HepG2 (cell line): ENCODE results near the gene TIPRL. TPM values are rescaled to one million over a fixed set of nuclear protein-coding genes. Genes with fewer than 3 reads are reported as not detected.

Source experiments
- ATAC-seq: fragments of 200-7000 bp; cut with Tn5 transposase; 3 replicates; pipeline ENCODE4 v1.9.1; 2020; ENCODE audit warnings: mild to moderate bottlenecking, moderate library complexity
- BruUV-seq: library from RNA; stranded (reverse); fragments of 400-500 nt; replicated peaks from 2 replicates; lab custom pipeline; 2021; lab: Mats Ljungman, UMichigan
- CTCF ChIA-PET: fragments of 300-600 bp; formaldehyde crosslinking; extraction: SDS; loops from one replicate; lab custom pipeline; 2021; ENCODE audit warnings: low total read pairs, inconsistent platforms, low intra/inter-chr PET ratio; lab: Yijun Ruan, JAX
- POLR2A ChIA-PET: fragments of 350-600 bp; sonication (Branson Sonifier 250); formaldehyde crosslinking; loops from one replicate; lab custom pipeline; 2020; ENCODE audit warnings: antibody characterized with exemption, inconsistent platforms; lab: Yijun Ruan, JAX
- DNase-seq: peaks from one replicate; pipeline ENCODE4 v3.0.0-alpha.2; 2015; ENCODE audit warnings: low spot score
- FAIRE-seq: peaks from 3 replicates; lab custom pipeline; 2011; peaks lifted over from hg19 to GRCh38; lab: Jason Lieb, UNC
- H2AFZ ChIP-seq: one replicate; pipeline ENCODE4 v1.6.1; 2011; ENCODE audit warnings: low read length, inconsistent platforms
- H3K27ac ChIP-seq: fragments of 300-600 bp; 3 replicates; pipeline ENCODE4 v1.8.0; 2011; ENCODE audit warnings: mixed run types, mild to moderate bottlenecking, mixed read lengths, low read length, inconsistent platforms; ENCODE audit not compliant: insufficient read depth; ENCODE audit errors: extremely low read length
- H3K27me3 ChIP-seq, 2 experiments: fragments of 200-600 bp in 1 of 2; 2 replicates in 1 of 2; 3 replicates in 1 of 2; pipeline versions ENCODE4 v1.6.0 to v1.8.0; 2011; ENCODE audit warnings: low read length in 2 of 2, mild to moderate bottlenecking in 2 of 2, moderate library complexity in 2 of 2, inconsistent platforms in 1 of 2; ENCODE audit not compliant: insufficient read depth in 2 of 2, control insufficient read depth in 1 of 2
- H3K36me3 ChIP-seq, 2 experiments: fragments of 200-600 bp in 1 of 2; replicated peaks in 1 of 2; 2 replicates in 1 of 2; 3 replicates in 1 of 2; pipeline versions ENCODE4 v1.5.1 to v1.8.0; 2011; ENCODE audit warnings: low read length in 2 of 2, inconsistent platforms in 1 of 2; ENCODE audit not compliant: insufficient read depth in 2 of 2, control insufficient read depth in 1 of 2
- H3K4me1 ChIP-seq: 2 replicates; pipeline ENCODE4 v1.5.1; 2012; ENCODE audit warnings: low read length, inconsistent platforms; ENCODE audit not compliant: insufficient read depth
- H3K4me2 ChIP-seq: 2 replicates; pipeline ENCODE4 v1.6.0; 2011; ENCODE audit warnings: low read depth, low read length, inconsistent platforms
- H3K4me3 ChIP-seq, 3 experiments: fragments of 200-600 bp in 1 of 3; sonication (generic), shearing (Covaris generic) in 1 of 3; replicated peaks in 1 of 3; 2 replicates each; pipeline ENCODE4 v1.5.1; 2011 to 2016; ENCODE audit warnings: low read length in 3 of 3, inconsistent platforms in 2 of 3, low read depth in 2 of 3, mild to moderate bottlenecking in 2 of 3, control low read depth in 1 of 3, mixed read lengths in 1 of 3; ENCODE audit not compliant: insufficient read depth in 1 of 3
- H3K79me2 ChIP-seq: one replicate; pipeline ENCODE4 v1.6.1; 2011; ENCODE audit warnings: low read length, inconsistent platforms; ENCODE audit not compliant: insufficient read depth
- H3K9ac ChIP-seq: 2 replicates; pipeline ENCODE4 v1.6.0; 2011; ENCODE audit warnings: mild to moderate bottlenecking, low read depth, low read length, inconsistent platforms; ENCODE audit not compliant: insufficient read depth
- H3K9me3 ChIP-seq: 2 replicates; pipeline ENCODE4 v1.5.1; 2012; ENCODE audit warnings: mild to moderate bottlenecking, low read length
- H4K20me1 ChIP-seq: 2 replicates; pipeline ENCODE4 v1.6.0; 2011; ENCODE audit warnings: inconsistent platforms, mild to moderate bottlenecking, low read length, moderate library complexity; ENCODE audit not compliant: insufficient read depth
- ASH2L ChIP-seq: fragments of 300-600, 200-600 bp; sonication (generic); IDR thresholded peaks from 2 replicates; pipeline ENCODE4 v1.7.0; 2017; ENCODE audit warnings: low read depth, mild to moderate bottlenecking, moderate library complexity, mixed read lengths, low read length; ENCODE audit not compliant: insufficient read length
- BCL6 ChIP-seq: IDR thresholded peaks from 2 replicates; pipeline ENCODE4 v1.6.1; 2016; ENCODE audit warnings: missing genetic modification reagents, missing compliant biosample characterization
- GPBP1L1 ChIP-seq: sonication (generic); formaldehyde crosslinking; IDR thresholded peaks from 2 replicates; pipeline ENCODE4 v1.5.0; 2020; ENCODE audit warnings: mild to moderate bottlenecking, missing genetic modification reagents
- KIAA2018 ChIP-seq: sonication (generic); formaldehyde crosslinking; IDR thresholded peaks from 2 replicates; pipeline ENCODE4 v1.5.0; 2020; ENCODE audit warnings: mild to moderate bottlenecking, missing genetic modification reagents, borderline replicate concordance
- MLLT10 ChIP-seq: sonication (generic); formaldehyde crosslinking; IDR thresholded peaks from 2 replicates; pipeline ENCODE4 v1.4.0; 2020; ENCODE audit warnings: missing genetic modification reagents
- RARA ChIP-seq: IDR thresholded peaks from 2 replicates; pipeline ENCODE4 v1.6.1; 2016; ENCODE audit warnings: missing genetic modification reagents, missing compliant biosample characterization
- SETDB1 ChIP-seq: sonication (generic); formaldehyde crosslinking; IDR thresholded peaks from 2 replicates; pipeline ENCODE4 v1.5.1; 2020; ENCODE audit warnings: missing genetic modification reagents, mild to moderate bottlenecking, borderline replicate concordance
- SP5 ChIP-seq: IDR thresholded peaks from 2 replicates; pipeline ENCODE4 v1.6.1; 2016; ENCODE audit warnings: low read depth, borderline replicate concordance
- TAF1 ChIP-seq: sonication (generic); formaldehyde crosslinking; IDR thresholded peaks from 2 replicates; pipeline ENCODE4 v1.4.0; 2020; ENCODE audit warnings: missing genetic modification reagents
- ZNF800 ChIP-seq: sonication (generic); formaldehyde crosslinking; IDR thresholded peaks from 2 replicates; pipeline ENCODE4 v1.4.0; 2020; ENCODE audit warnings: missing genetic modification reagents
- ZNF891 ChIP-seq: sonication (generic); formaldehyde crosslinking; IDR thresholded peaks from 2 replicates; pipeline ENCODE4 v1.5.0; 2020; ENCODE audit warnings: mild to moderate bottlenecking, missing genetic modification reagents
- WGBS: methylation state at CpG from one replicate; pipeline ENCODE4 v1.1.6; 2017; ENCODE audit warnings: low lambda C conversion rate; 5-methylcytosine and 5-hydroxymethylcytosine counted together
- in situ Hi-C: cut with HindIII; loops from 2 replicates; pipeline ENCODE4 v1.10.0; 2017; ENCODE audit warnings: low pct_unique_long_range_greater_than_20kb; ENCODE audit not compliant: extremely low pct_ligation_motif_present
- intact Hi-C: fragments of 100-400 bp; cut with micrococcal nuclease; formaldehyde crosslinking; loops from one replicate; pipeline ENCODE4 v1.10.0; 2022; ENCODE audit not compliant: unreplicated experiment
- polyA plus RNA-seq, 8 experiments: library from polyadenylated mRNA; depleted of rRNA in 3 of 8; stranded (reverse) in 7 of 8; unstranded in 1 of 8; fragments of >200 nt; fragmentation: Illumina TruSeq in 4 of 8; extraction: Trizol in 4 of 8; gene quantifications; 2 replicates each; pipeline versions ENCODE4 v1.2.1 to v1.2.3, GENCODE V29; 2011 to 2016; ENCODE audit warnings: low read depth in 4 of 8, missing spikeins in 1 of 8, mixed read lengths in 1 of 8; ENCODE audit not compliant: insufficient read depth in 1 of 8
- total RNA-seq, 5 experiments: library from RNA; depleted of rRNA; stranded (reverse); fragments of >200 nt; fragmentation: Illumina TruSeq; extraction: Trizol; gene quantifications; 2 replicates each; pipeline ENCODE4 v1.2.3, GENCODE V29; 2016; ENCODE audit warnings: low read depth in 1 of 5

Gene TIPRL
- total and polyA plus RNA-seq, 2 of the 13 experiments (the other 11 are each of a cell fraction or from before 2014, with no cell fraction given): 10.1 to 22.8 TPM

- no peak for TF ChIP-seq KIAA2018
- no peak for TF ChIP-seq SP5 (CRISPR knock-in tag)
- no peak for TF ChIP-seq RARA (CRISPR knock-in tag)
These were observed 14.0 kb upstream of the TIPRL start (continued) for GRCh38 chr1:168164771-168165170.

- H3K79me2 ChIP-seq: no peaks in the 10 kb centered on the region
- H3K9ac ChIP-seq: no peak overlapping the region
- intact Hi-C loops (no loop called here), in situ Hi-C loops (no loop called here)
- no peak overlapping the region for H3K4me3 ChIP-seq
- no peaks in the 10 kb centered on the region for H3K36me3 ChIP-seq
- POLR2A ChIA-PET: no interaction called here
- no peaks in the 10 kb centered on the region for H4K20me1 ChIP-seq
- no peaks in the 10 kb centered on the region for H3K4me1 ChIP-seq
- no peaks in the 10 kb centered on the region for H3K9me3 ChIP-seq
- CTCF ChIA-PET: no interaction called here
- DNase-seq: no peak
- H3K27ac ChIP-seq: no peak overlapping the region
- no peak for ATAC-seq
- FAIRE-seq: no peak
- no peak overlapping the region for H2AFZ ChIP-seq
- 5% methylated on average over 2 of the region's 2 CpGs for WGBS
- H3K27me3 ChIP-seq: no peaks in the 10 kb centered on the region
- BruUV-seq: no TSS peak
- H3K4me2 ChIP-seq: no peak overlapping the region
- TF ChIP-seq ASH2L: no peak
- no peak for TF ChIP-seq TAF1
- TF ChIP-seq MLLT10 (CRISPR knock-in tag): no peak
- TF ChIP-seq SETDB1 (CRISPR knock-in tag): no peak
- TF ChIP-seq ZNF891 (CRISPR knock-in tag): no peak
- TF ChIP-seq GPBP1L1 (CRISPR knock-in tag): no peak
- TF ChIP-seq ZNF800 (CRISPR knock-in tag): no peak
- TF ChIP-seq BCL6 (CRISPR knock-in tag): no peak
These were observed 11.0 kb upstream of the TIPRL start for GRCh38 chr1:168167806-168168205.
